ENCODE results near the gene MAGI2.

Gene MAGI2

GRCh38 chr7:78895393-78895792 lies 558.1 kb downstream of the MAGI2 start:
- no peak for DNase-seq

GRCh38 chr7:78879206-78879605 lies 574.3 kb downstream of the MAGI2 start:
- no peak for DNase-seq

- DNase-seq = no peak
These were observed 580.4 kb downstream of the MAGI2 start for GRCh38 chr7:78873117-78873516.

- no peak for DNase-seq
These were observed 589.1 kb downstream of the MAGI2 start for GRCh38 chr7:78864339-78864738.

DNA sequence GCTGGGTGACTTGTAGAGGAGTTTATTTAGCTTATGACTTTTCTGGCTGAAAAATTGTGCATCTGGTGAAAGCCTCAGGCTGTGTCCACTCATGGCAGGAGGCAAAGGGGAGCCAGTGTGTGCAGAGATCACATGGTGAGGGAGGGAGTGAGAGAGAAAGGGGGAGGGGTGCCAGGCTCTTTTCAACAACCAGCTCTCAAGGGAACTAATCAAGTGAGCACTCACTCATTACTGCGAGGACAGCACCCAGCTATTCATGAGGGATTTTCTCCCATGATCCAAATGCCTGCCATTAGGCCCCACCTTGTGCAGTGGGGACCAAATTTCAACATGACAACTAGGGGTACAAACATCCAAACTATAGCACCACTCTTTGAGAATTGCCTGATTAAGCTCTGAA lies 590.2 kb downstream of the MAGI2 start:
- peak in 1 of 2 experiments; percentile 36 for DNase-seq

DNA sequence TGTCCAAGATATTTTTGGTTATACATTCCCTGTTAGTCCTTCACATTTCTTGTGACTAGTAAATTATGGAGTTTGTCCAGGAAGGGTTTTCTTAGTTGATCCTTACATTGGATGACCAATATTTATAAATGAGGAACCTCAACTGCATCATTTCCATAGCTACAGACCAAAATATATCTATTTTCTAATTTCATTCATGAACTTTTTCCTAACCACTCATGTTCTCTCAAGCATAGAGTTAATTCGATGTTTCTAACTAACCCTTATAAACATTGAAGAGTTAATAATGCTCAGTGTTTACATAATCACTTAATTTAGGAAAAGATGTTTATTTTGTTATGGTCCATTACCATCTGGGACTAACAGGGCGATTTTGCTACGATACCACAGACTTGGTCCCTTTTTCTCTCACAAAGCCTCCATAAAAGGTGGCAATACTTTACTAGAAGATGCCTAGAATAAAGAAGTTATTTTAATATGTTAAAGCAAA lies 591.0 kb downstream of the MAGI2 start:
- DNase-seq = no peak

- no peak for DNase-seq
These were observed 600.5 kb downstream of the MAGI2 start for GRCh38 chr7:78852951-78853350.

GRCh38 chr7:78850093-78850740 lies 603.2 kb downstream of the MAGI2 start:
- DNase-seq = no peak

DNA sequence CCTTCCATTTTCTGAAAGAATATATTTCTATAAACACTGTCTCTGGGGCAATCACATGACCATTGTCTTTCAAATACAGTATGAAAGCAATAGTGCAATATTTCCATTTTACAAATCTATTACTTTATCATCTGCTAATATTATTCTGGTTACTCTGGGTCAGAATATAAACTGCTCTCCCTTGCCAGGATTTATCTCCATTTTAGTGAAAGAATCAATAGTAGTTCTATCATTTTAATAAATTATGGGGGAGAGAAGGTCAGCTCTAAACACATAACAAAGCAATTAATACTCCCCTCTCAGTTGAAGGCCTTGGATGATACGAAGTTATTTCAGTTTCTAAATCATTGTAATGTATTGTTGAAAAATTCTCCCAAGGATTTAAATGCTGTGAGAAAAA lies 608.3 kb downstream of the MAGI2 start:
- DNase-seq = no peak

- no peak for DNase-seq
These were observed 611.4 kb downstream of the MAGI2 start for GRCh38 chr7:78842068-78842467.

- no peak for DNase-seq
These were observed 617.6 kb downstream of the MAGI2 start for GRCh38 chr7:78835897-78836296.

- no peak for DNase-seq
These were observed 625.1 kb downstream of the MAGI2 start for GRCh38 chr7:78828317-78828716.

- no peak for DNase-seq
These were observed 649.9 kb downstream of the MAGI2 start for GRCh38 chr7:78803501-78804127.

- no peak for DNase-seq
These were observed 659.4 kb downstream of the MAGI2 start for GRCh38 chr7:78794101-78794500.

DNA sequence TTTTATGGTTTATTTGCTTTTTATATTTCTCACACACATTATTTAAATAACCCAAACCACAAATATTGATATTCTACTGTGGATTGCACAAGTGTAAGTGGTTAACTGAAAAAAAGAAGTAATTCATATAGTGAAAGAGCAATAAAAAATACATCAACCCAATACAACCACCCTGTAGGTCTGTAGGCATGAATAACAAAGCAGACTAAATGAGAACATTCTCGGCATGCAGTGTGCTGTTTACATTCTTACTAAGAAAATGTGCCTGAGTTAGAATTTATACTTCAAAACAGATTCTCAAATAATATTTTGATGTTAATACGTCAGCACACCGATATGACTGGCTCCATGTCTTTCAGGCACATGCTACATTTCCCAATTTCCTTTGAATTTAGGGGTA lies 660.8 kb downstream of the MAGI2 start:
- DNase-seq = no peak

- DNase-seq = no peak
These were observed 661.5 kb downstream of the MAGI2 start for GRCh38 chr7:78792006-78792405.

- DNase-seq = no peak
These were observed 665.0 kb downstream of the MAGI2 start for GRCh38 chr7:78788464-78788863.

GRCh38 chr7:78787854-78788253 lies 665.6 kb downstream of the MAGI2 start:
- no peak for DNase-seq

GRCh38 chr7:78786055-78786454 lies 667.4 kb downstream of the MAGI2 start:
- no peak for DNase-seq

- no peak for DNase-seq
These were observed 670.1 kb downstream of the MAGI2 start for GRCh38 chr7:78783179-78783962.

DNA sequence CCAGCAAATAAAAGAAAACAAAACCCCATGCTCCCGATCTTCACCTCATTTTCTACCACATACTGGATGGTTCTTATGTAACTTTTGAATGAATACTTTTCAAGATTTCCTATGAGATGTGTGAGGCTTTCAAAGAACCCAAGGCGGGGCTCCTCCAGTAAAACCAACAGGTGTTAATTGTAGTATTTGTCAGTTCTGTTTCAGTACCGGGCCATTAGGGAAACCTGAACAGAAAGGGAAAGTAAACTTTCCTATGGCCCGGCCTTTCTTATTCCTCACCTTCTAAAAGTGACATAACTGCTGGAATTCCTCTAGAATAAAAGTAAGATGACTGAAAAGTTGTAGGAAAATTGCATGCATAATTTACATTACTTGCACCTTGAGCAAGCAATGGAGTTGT lies 672.9 kb downstream of the MAGI2 start:
- DNase-seq = no peak

GRCh38 chr7:78779788-78780187 lies 673.7 kb downstream of the MAGI2 start:
- DNase-seq = no peak

- DNase-seq = no peak
These were observed 675.6 kb downstream of the MAGI2 start for GRCh38 chr7:78777829-78778228.
